A549 (cell line): ENCODE results near the gene ADGRG3. TPM values are rescaled to one million over a fixed set of nuclear protein-coding genes. Genes with fewer than 3 reads are reported as not detected.

ENCODE experiments used
- ATAC-seq, 2 experiments: fragments of 200-7000 bp in 1 of 2; fragments of >200 bp in 1 of 2; cut with Nextera tagmentation in 1 of 2; cut with Tn5 transposase in 1 of 2; 3 replicates each; pipeline versions ENCODE4 v1.8.0 to v1.9.1; 2018 to 2020; ENCODE audit warnings: mild to moderate bottlenecking in 1 of 2, moderate library complexity in 1 of 2
- CTCF ChIA-PET: fragments of 300-600 bp; sonication (Branson Sonifier 250); formaldehyde crosslinking; extraction: SDS; loops from one replicate; lab custom pipeline; 2021; ENCODE audit warnings: antibody characterized with exemption, inconsistent platforms; lab: Yijun Ruan, JAX
- POLR2A ChIA-PET: fragments of 350-600 bp; formaldehyde crosslinking; extraction: SDS; loops from one replicate; lab custom pipeline; 2021; ENCODE audit warnings: antibody characterized with exemption, inconsistent platforms; lab: Yijun Ruan, JAX
- DNase-seq, 2 experiments: peaks; one replicate each; pipeline versions ENCODE4 v3.0.0 to v3.0.0-alpha.2; 2011 to 2016; ENCODE audit warnings: low read depth in 1 of 2, low spot score in 1 of 2
- FAIRE-seq: peaks from 2 replicates; lab custom pipeline; 2011; peaks lifted over from hg19 to GRCh38; lab: Jason Lieb, UNC
- H3K27ac ChIP-seq, 2 experiments: fragments of >200 bp; sonication (Bioruptor Twin); formaldehyde crosslinking; 3 replicates each; pipeline ENCODE4 v1.5.1; 2016 to 2017
- H3K4me1 ChIP-seq: fragments of >200 bp; sonication (Bioruptor Twin); formaldehyde crosslinking; 3 replicates; pipeline ENCODE4 v1.6.1; 2016
- H3K4me2 ChIP-seq: fragments of >200 bp; sonication (Bioruptor Twin); formaldehyde crosslinking; 3 replicates; pipeline ENCODE4 v1.6.1; 2016
- H3K4me3 ChIP-seq: fragments of >200 bp; sonication (Bioruptor Twin); formaldehyde crosslinking; 3 replicates; pipeline ENCODE4 v1.5.1; 2016
- H3K9me3 ChIP-seq: fragments of >200 bp; sonication (Bioruptor Twin); formaldehyde crosslinking; 3 replicates; pipeline ENCODE4 v1.6.1; 2016
- E2F6 ChIP-seq: IDR thresholded peaks from 2 replicates; pipeline ENCODE4 v1.6.1; 2012; ENCODE audit warnings: low read depth, borderline replicate concordance
- ESRRA ChIP-seq: fragments of 150-350 bp; IDR thresholded peaks from 2 replicates; pipeline ENCODE4 v1.6.1; 2014; ENCODE audit warnings: mild to moderate bottlenecking, low read length, borderline replicate concordance
- FOSL2 ChIP-seq, 2 experiments: fragments of 450-650 bp in 1 of 2; fragments of >200 bp in 1 of 2; sonication (Bioruptor Twin) in 1 of 2; formaldehyde crosslinking; IDR thresholded peaks; 2 replicates each; pipeline versions ENCODE4 v1.5.0 to v1.6.1; 2016 to 2020; ENCODE audit warnings: mild to moderate bottlenecking in 1 of 2, moderate library complexity in 1 of 2
- HMGXB4 ChIP-seq: fragments of 250-450 bp; sonication (Bioruptor Pico); IDR thresholded peaks from 2 replicates; pipeline ENCODE4 v1.5.0; 2021; ENCODE audit warnings: mild to moderate bottlenecking, moderate library complexity, borderline replicate concordance
- KDM1A ChIP-seq: fragments of 200-600 bp; sonication (generic); IDR thresholded peaks from 2 replicates; pipeline ENCODE4 v1.6.1; 2016; ENCODE audit warnings: low read depth, mild to moderate bottlenecking
- MAFK ChIP-seq: fragments of 450-650 bp; IDR thresholded peaks from 2 replicates; pipeline ENCODE4 v1.6.1; 2014; ENCODE audit not compliant: partially characterized antibody
- MAZ ChIP-seq: fragments of 150-350 bp; IDR thresholded peaks from 2 replicates; pipeline ENCODE4 v1.6.1; 2014; ENCODE audit warnings: antibody characterized with exemption, low read depth, low read length, borderline replicate concordance
- RAD21 ChIP-seq, 2 experiments: fragments of >200 bp in 1 of 2; sonication (Bioruptor Twin) in 1 of 2; formaldehyde crosslinking in 1 of 2; IDR thresholded peaks in 1 of 2; conservative IDR thresholded peaks in 1 of 2; 2 replicates in 1 of 2; 3 replicates in 1 of 2; pipeline ENCODE4 v1.6.1; 2012 to 2018; ENCODE audit warnings: inconsistent platforms in 1 of 2
- SMC3 ChIP-seq: fragments of >200 bp; sonication (Bioruptor Twin); formaldehyde crosslinking; IDR thresholded peaks from 3 replicates; pipeline ENCODE4 v1.6.1; 2018; ENCODE audit warnings: inconsistent platforms
- ZFP36 ChIP-seq: fragments of 450-650 bp; IDR thresholded peaks from 2 replicates; pipeline ENCODE4 v1.6.1; 2014; ENCODE audit warnings: borderline replicate concordance; ENCODE audit not compliant: partially characterized antibody
- WGBS: methylation state at CpG from one replicate; pipeline ENCODE4 v1.1.6; 2017; ENCODE audit errors: missing lambda C conversion rate; 5-methylcytosine and 5-hydroxymethylcytosine counted together
- polyA plus RNA-seq, 4 experiments: library from polyadenylated mRNA; depleted of rRNA in 3 of 4; stranded (reverse); fragments of >200 nt; fragmentation: RNase III in 1 of 4; extraction: RNeasy Plus Mini Kit Qiagen cat#74134 plus additional on column Dnase treatment in 1 of 4; gene quantifications; 2 replicates in 3 of 4; 3 replicates in 1 of 4; pipeline ENCODE4 v1.2.3, GENCODE V29; 2011 to 2017
- TF ChIP-seq, protein P1 (sequence below): fragments of 150-350 bp; IDR thresholded peaks from 2 replicates; pipeline ENCODE4 v1.6.1; 2014; ENCODE audit warnings: low read depth, mild to moderate bottlenecking, low read length

ADGRG3 gene
- polyA plus RNA-seq, 2 of the 4 experiments (the other 2 are of a cell fraction): 0.25 to 0.45 TPM

GRCh38 chr16:57658130-57658877 lies 9.8 kb upstream of the ADGRG3 start:
- H3K4me1 ChIP-seq: no peaks in the 10 kb centered on the region
- H3K4me3 ChIP-seq: no peak overlapping the region
- DNase-seq (no peak), ATAC-seq (no peak), FAIRE-seq (no peak)
- TF ChIP-seq ESRRA: no peak
- TF ChIP-seq, protein P1, sequence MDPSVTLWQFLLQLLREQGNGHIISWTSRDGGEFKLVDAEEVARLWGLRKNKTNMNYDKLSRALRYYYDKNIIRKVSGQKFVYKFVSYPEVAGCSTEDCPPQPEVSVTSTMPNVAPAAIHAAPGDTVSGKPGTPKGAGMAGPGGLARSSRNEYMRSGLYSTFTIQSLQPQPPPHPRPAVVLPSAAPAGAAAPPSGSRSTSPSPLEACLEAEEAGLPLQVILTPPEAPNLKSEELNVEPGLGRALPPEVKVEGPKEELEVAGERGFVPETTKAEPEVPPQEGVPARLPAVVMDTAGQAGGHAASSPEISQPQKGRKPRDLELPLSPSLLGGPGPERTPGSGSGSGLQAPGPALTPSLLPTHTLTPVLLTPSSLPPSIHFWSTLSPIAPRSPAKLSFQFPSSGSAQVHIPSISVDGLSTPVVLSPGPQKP: no peak
- TF ChIP-seq MAFK: no peak
- no peak for TF ChIP-seq FOSL2 (IDR thresholded peaks at IDR 0.05)
- no peak for TF ChIP-seq FOSL2 (CRISPR knock-in tag; IDR thresholded peaks at IDR 0.05)
- no peak for TF ChIP-seq HMGXB4 (CRISPR knock-in tag)
- TF ChIP-seq ZFP36: peak; percentile 62
- no peak for TF ChIP-seq MAZ
- 0 out of 2 replicates have a peak, but pooled peaks have one; percentile 32 for TF ChIP-seq KDM1A
- no peak for TF ChIP-seq SMC3
- 80% methylated on average over 10 of the region's 10 CpGs for WGBS
- CTCF ChIA-PET: interaction anchor here (2.1 to 16.2 kb wide), 2 partner anchors 9 to 70 kb away, joined by 17 to 785 read pairs; no protein-coding TSS in a partner anchor
- POLR2A ChIA-PET: no interaction called here
- H3K9me3 ChIP-seq: no peaks in the 10 kb centered on the region
- no peak overlapping the region for H3K4me2 ChIP-seq
- no peak overlapping the region for H3K27ac ChIP-seq

DNA sequence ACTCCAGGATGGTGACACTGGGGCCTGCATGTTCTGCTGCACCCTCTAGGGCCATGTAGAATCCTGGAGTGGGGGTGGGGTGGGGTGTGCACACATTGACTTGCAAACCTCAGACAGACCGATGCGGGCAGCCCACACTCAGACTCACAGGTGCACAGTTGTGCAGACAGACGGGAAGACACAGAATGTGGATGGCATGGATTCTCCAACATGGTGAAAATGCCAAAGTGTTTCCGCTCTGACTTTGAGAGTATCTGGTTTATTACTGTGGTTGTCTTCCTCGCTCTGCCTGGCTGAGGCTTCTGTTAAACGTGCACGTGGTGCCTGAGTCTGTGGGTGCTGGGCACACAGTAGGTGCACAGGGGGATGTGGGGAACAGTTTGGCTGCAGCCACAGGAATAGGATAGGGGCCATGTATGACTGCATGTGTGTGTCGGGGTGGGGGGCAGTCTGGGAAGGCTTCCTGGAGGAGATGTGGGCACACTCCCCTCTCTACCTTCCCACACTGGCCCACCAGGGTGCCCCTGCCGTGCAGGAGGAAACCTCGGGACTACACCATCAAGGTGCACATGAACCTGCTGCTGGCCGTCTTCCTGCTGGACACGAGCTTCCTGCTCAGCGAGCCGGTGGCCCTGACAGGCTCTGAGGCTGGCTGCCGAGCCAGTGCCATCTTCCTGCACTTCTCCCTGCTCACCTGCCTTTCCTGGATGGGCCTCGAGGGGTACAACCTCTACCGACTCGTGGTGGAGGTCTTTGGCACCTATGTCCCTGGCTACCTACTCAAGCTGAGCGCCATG lies 9.0 kb upstream of the ADGRG3 start:
- Histone ChIP-seq H3K4me3 (no peak overlapping the region), H3K4me2 (no peak overlapping the region), H3K27ac (no peak overlapping the region), H3K4me1 (no peaks in the 10 kb centered on the region), H3K9me3 (no peaks in the 10 kb centered on the region)
- 77% methylated on average over 19 of the region's 19 CpGs for WGBS
- peak; percentile 43 for TF ChIP-seq ZFP36
- no peak for TF ChIP-seq E2F6
- FAIRE-seq: no peak
- ATAC-seq: no peak; a peak in 1 of 6 replicates
- DNase-seq: no peak
- ChIA-PET CTCF (interaction anchor here (2.1 to 16.2 kb wide), 2 partner anchors 10 to 71 kb away, joined by 17 to 785 read pairs; no protein-coding TSS in a partner anchor), POLR2A (no interaction called here)

DNA sequence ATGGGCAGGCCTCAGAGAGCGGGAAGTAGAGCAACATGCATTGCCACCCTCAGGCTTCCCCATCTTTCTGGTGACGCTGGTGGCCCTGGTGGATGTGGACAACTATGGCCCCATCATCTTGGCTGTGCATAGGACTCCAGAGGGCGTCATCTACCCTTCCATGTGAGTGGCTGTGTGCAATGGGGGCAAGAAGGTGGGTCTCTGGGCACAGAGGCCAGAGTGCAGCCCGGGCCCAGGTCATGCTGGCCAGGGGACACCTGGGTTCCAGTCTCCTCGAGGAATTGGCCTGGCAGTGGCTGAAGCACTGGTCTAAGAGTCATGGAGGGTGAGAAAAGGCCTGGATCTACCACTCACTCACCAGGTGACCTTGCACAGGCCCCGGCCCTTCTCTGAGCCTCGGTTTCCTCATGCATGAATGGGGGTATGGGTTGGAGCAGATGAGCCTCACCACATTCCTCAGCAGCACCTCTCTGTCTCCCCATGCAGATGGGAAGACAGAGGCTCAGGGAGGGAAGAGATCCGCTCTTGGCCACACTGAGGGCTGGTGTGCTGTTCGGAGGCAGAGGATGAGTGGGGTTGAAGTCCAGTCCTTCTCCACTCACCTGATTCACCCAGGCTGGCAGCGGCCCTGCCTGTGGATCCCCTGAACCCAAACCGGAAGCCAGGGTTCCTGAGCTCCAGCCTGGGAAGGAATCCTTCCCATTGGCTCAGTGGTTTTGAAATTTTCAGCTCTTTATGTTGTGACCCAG lies 7.2 kb upstream of the ADGRG3 start:
- no peaks in the 10 kb centered on the region for H3K4me1 ChIP-seq
- CTCF ChIA-PET: interaction anchor here (1.0 to 16.2 kb wide), 5 partner anchors 12 to 81 kb away, joined by 4 to 785 read pairs (median 5); no protein-coding TSS in a partner anchor
- WGBS: 88% methylated on average over 8 of the region's 11 CpGs
- TF ChIP-seq RAD21 (conservative IDR thresholded peaks at IDR 0.05 in 1 of 2, IDR thresholded peaks at IDR 0.05 in 1 of 2) (0 out of 5 replicates have a peak, but pooled peaks of 1 of the 2 experiments have one; percentile 22), ESRRA (no peak)
- no peak for DNase-seq
- H3K27ac ChIP-seq: no peak overlapping the region
- no peak overlapping the region for H3K4me2 ChIP-seq
- POLR2A ChIA-PET: no interaction called here
- ATAC-seq: no peak
- H3K9me3 ChIP-seq: no peaks in the 10 kb centered on the region
- no peak for FAIRE-seq
- H3K4me3 ChIP-seq: no peak overlapping the region
